Mucosa of stomach (tissue), 1 donor: Measurements from ENCODE around the gene TMEM52B.

Experiments
- H3K27me3 ChIP-seq: one replicate; pipeline ENCODE4 v1.7.0; 2013; ENCODE audit warnings: mild to moderate bottlenecking, low read length; ENCODE audit not compliant: control insufficient read depth, insufficient read depth
- H3K36me3 ChIP-seq: one replicate; pipeline ENCODE4 v1.7.0; 2013; ENCODE audit warnings: low read length; ENCODE audit not compliant: control insufficient read depth, insufficient read depth
- H3K4me1 ChIP-seq: one replicate; pipeline ENCODE4 v1.7.0; 2013; ENCODE audit warnings: mild to moderate bottlenecking, low read length; ENCODE audit not compliant: control insufficient read depth, insufficient read depth
- H3K4me3 ChIP-seq: one replicate; pipeline ENCODE4 v1.7.0; 2013; ENCODE audit warnings: low read length
- H3K9ac ChIP-seq: one replicate; pipeline ENCODE4 v1.7.0; 2013; ENCODE audit warnings: mild to moderate bottlenecking, low read length, moderate library complexity
- H3K9me3 ChIP-seq: one replicate; pipeline ENCODE4 v1.7.0; 2013; ENCODE audit warnings: mild to moderate bottlenecking, low read length, moderate library complexity; ENCODE audit not compliant: control insufficient read depth
- donor health status: Pancreatic carcinoma.

Gene TMEM52B

DNA sequence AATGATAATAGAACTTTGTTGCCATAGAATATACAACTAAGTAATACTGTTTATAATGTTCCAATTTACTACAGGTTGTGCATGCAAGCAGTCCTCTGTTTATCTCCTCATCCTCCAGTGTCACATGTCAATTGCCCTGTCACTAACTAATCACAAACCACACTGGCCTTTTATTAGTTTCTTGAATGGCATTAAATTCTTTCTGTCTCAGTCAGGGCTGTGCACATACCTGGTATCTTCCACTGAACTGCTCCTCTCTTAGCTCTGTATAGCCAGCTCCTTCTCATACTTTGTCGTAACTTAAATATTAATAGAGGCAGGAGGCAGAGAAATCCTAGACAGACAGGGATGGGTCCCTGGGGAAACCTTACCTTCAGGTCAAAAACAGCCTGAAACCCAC, 57.9 kb downstream of the TMEM52B start:
- Histone ChIP-seq H3K4me3 (no peak overlapping the region), H3K4me1 (no peaks in the 10 kb centered on the region), H3K9ac (no peak overlapping the region), H3K36me3 (no peaks in the 10 kb centered on the region), H3K9me3 (no peaks in the 10 kb centered on the region), H3K27me3 (no peaks in the 10 kb centered on the region)

- Histone ChIP-seq H3K4me1 (no peaks in the 10 kb centered on the region), H3K4me3 (no peak overlapping the region), H3K9ac (no peak overlapping the region), H3K36me3 (no peaks in the 10 kb centered on the region), H3K27me3 (no peaks in the 10 kb centered on the region), H3K9me3 (no peaks in the 10 kb centered on the region)
Observed at GRCh38 chr12:10238526-10238925, 59.7 kb downstream of the TMEM52B start.

- Histone ChIP-seq H3K4me3 (no peak overlapping the region), H3K36me3 (no peaks in the 10 kb centered on the region), H3K9me3 (no peaks in the 10 kb centered on the region), H3K4me1 (no peaks in the 10 kb centered on the region), H3K9ac (no peak overlapping the region), H3K27me3 (no peaks in the 10 kb centered on the region)
Observed at GRCh38 chr12:10241290-10241689, 62.5 kb downstream of the TMEM52B start.
